HepG2 (cell line): ENCODE results near the gene TMEM221. TPM values are rescaled to one million over a fixed set of nuclear protein-coding genes. Genes with fewer than 3 reads are reported as not detected.

ENCODE experiments used
- JARID2 ChIP-seq: sonication (generic); formaldehyde crosslinking; IDR thresholded peaks from 2 replicates; pipeline ENCODE4 v1.8.1; 2023; ENCODE audit warnings: missing genetic modification reagents, inconsistent platforms; ENCODE audit not compliant: insufficient replicate concordance
- KAT7 ChIP-seq: IDR thresholded peaks from 2 replicates; pipeline ENCODE4 v1.6.1; 2018; ENCODE audit warnings: borderline replicate concordance, missing compliant biosample characterization
- NR1H2 ChIP-seq: sonication (generic); formaldehyde crosslinking; IDR thresholded peaks from 2 replicates; pipeline ENCODE4 v1.8.1; 2022; ENCODE audit warnings: low read depth, missing genetic modification reagents, borderline replicate concordance
- PHF21A ChIP-seq: sonication (generic); formaldehyde crosslinking; IDR thresholded peaks from 2 replicates; pipeline ENCODE4 v1.5.0; 2020; ENCODE audit warnings: mild to moderate bottlenecking, missing genetic modification reagents
- SIX4 ChIP-seq: sonication (generic); formaldehyde crosslinking; IDR thresholded peaks from 2 replicates; pipeline ENCODE4 v1.4.0; 2020; ENCODE audit warnings: missing genetic modification reagents
- TCF12 ChIP-seq, 2 experiments: fragments of 450-650 bp in 1 of 2; sonication (generic) in 1 of 2; formaldehyde crosslinking in 1 of 2; IDR thresholded peaks; 2 replicates each; pipeline versions ENCODE4 v1.6.1 to v1.8.0; 2017 to 2022; ENCODE audit warnings: antibody characterized with exemption in 1 of 2, mild to moderate bottlenecking in 1 of 2, missing genetic modification reagents in 1 of 2, moderate library complexity in 1 of 2
- ZNF234 ChIP-seq: sonication (generic); formaldehyde crosslinking; conservative IDR thresholded peaks from 2 replicates; pipeline ENCODE4 v1.5.1; 2020; ENCODE audit warnings: mild to moderate bottlenecking, missing genetic modification reagents
- ZNF430 ChIP-seq: sonication (generic); formaldehyde crosslinking; IDR thresholded peaks from 2 replicates; pipeline ENCODE4 v1.9.0; 2021; ENCODE audit warnings: mild to moderate bottlenecking, missing genetic modification reagents
- ZNF512 ChIP-seq: sonication (generic); formaldehyde crosslinking; IDR thresholded peaks from 2 replicates; pipeline ENCODE4 v1.4.0; 2020; ENCODE audit warnings: mild to moderate bottlenecking, missing genetic modification reagents
- ZNF543 ChIP-seq: sonication (generic); formaldehyde crosslinking; IDR thresholded peaks from 2 replicates; pipeline ENCODE4 v1.4.0; 2020; ENCODE audit warnings: mild to moderate bottlenecking, missing genetic modification reagents
- ZNF570 ChIP-seq: sonication (generic); formaldehyde crosslinking; IDR thresholded peaks from 2 replicates; pipeline ENCODE4 v1.4.0; 2020; ENCODE audit warnings: mild to moderate bottlenecking, missing genetic modification reagents, borderline replicate concordance
- polyA plus RNA-seq, 8 experiments: library from polyadenylated mRNA; depleted of rRNA in 3 of 8; stranded (reverse) in 7 of 8; unstranded in 1 of 8; fragments of >200 nt; fragmentation: Illumina TruSeq in 4 of 8; extraction: Trizol in 4 of 8; gene quantifications; 2 replicates each; pipeline versions ENCODE4 v1.2.1 to v1.2.3, GENCODE V29; 2011 to 2016; ENCODE audit warnings: low read depth in 4 of 8, missing spikeins in 1 of 8, mixed read lengths in 1 of 8; ENCODE audit not compliant: insufficient read depth in 1 of 8
- total RNA-seq, 5 experiments: library from RNA; depleted of rRNA; stranded (reverse); fragments of >200 nt; fragmentation: Illumina TruSeq; extraction: Trizol; gene quantifications; 2 replicates each; pipeline ENCODE4 v1.2.3, GENCODE V29; 2016; ENCODE audit warnings: low read depth in 1 of 5
- TF ChIP-seq, protein P1 (sequence below): sonication (generic); formaldehyde crosslinking; IDR thresholded peaks from 2 replicates; pipeline ENCODE4 v1.5.0; 2020; ENCODE audit warnings: missing genetic modification reagents
- TF ChIP-seq, protein P2 (sequence below): sonication (generic); formaldehyde crosslinking; IDR thresholded peaks from 2 replicates; pipeline ENCODE4 v1.8.1; 2023; ENCODE audit warnings: missing genetic modification reagents, mild to moderate bottlenecking, borderline replicate concordance
- TF ChIP-seq, protein P3 (sequence below): sonication (generic); formaldehyde crosslinking; IDR thresholded peaks from 2 replicates; pipeline ENCODE4 v1.4.0; 2020; ENCODE audit warnings: missing genetic modification reagents

The TMEM221 gene
- total and polyA plus RNA-seq, 2 of the 13 experiments (the other 11 are each of a cell fraction or from before 2014, with no cell fraction given) = 0.33 to 0.77 TPM

GRCh38 chr19:17469481-17470067, 21.1 kb upstream of the TMEM221 start (continued):
- no peak for TF ChIP-seq KAT7 (CRISPR knock-in tag)
- TF ChIP-seq, protein P1, sequence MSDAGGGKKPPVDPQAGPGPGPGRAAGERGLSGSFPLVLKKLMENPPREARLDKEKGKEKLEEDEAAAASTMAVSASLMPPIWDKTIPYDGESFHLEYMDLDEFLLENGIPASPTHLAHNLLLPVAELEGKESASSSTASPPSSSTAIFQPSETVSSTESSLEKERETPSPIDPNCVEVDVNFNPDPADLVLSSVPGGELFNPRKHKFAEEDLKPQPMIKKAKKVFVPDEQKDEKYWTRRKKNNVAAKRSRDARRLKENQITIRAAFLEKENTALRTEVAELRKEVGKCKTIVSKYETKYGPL (CRISPR knock-in tag) = no peak
- no peak for TF ChIP-seq PHF21A
- TF ChIP-seq TCF12 (IDR thresholded peaks at IDR 0.05) = no peak
- TF ChIP-seq TCF12 (CRISPR knock-in tag; IDR thresholded peaks at IDR 0.05) = no peak
- no peak for TF ChIP-seq NR1H2
- TF ChIP-seq, protein P2, sequence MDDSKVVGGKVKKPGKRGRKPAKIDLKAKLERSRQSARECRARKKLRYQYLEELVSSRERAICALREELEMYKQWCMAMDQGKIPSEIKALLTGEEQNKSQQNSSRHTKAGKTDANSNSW = no peak
- no peak for TF ChIP-seq SIX4 (CRISPR knock-in tag)
- no peak for TF ChIP-seq ZNF512 (CRISPR knock-in tag)
- TF ChIP-seq, protein P3, sequence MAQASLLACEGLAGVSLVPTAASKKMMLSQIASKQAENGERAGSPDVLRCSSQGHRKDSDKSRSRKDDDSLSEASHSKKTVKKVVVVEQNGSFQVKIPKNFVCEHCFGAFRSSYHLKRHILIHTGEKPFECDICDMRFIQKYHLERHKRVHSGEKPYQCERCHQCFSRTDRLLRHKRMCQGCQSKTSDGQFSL (CRISPR knock-in tag) = no peak
- no peak for TF ChIP-seq JARID2 (CRISPR knock-in tag)
- no peak for TF ChIP-seq ZNF570 (CRISPR knock-in tag)
- TF ChIP-seq ZNF234 (CRISPR knock-in tag) = no peak
- no peak for TF ChIP-seq ZNF430
- no peak for TF ChIP-seq ZNF543
